K562 (cell line): Measurements from ENCODE around the gene TSSK1B. TPM values are rescaled to one million over a fixed set of nuclear protein-coding genes. Genes with fewer than 3 reads are reported as not detected.

Experiments
- ATAC-seq: fragments of 200-7000 bp; cut with Tn5 transposase; 3 replicates; pipeline ENCODE4 v1.9.1; 2020; ENCODE audit warnings: moderate library complexity
- BruUV-seq: library from RNA; stranded (reverse); fragments of 400-500 nt; replicated peaks from 2 replicates; lab custom pipeline; 2021; lab: Mats Ljungman, UMichigan
- CTCF ChIA-PET: fragments of 300-600 bp; formaldehyde crosslinking; extraction: SDS; loops from one replicate; lab custom pipeline; 2021; ENCODE audit warnings: low intra/inter-chr PET ratio; lab: Yijun Ruan, JAX
- POLR2A ChIA-PET: fragments of 300-600, 350-650 bp; sonication (Branson Sonifier 250); formaldehyde crosslinking; extraction: SDS; loops from one replicate; lab custom pipeline; 2021; ENCODE audit warnings: antibody characterized with exemption, inconsistent platforms; lab: Yijun Ruan, JAX
- DNase-seq, 4 experiments: peaks; one replicate each; pipeline versions ENCODE4 v3.0.0 to v3.0.0-alpha.2; 2011 to 2018; ENCODE audit warnings: low spot score in 3 of 4, mixed read lengths in 3 of 4; ENCODE audit errors: extremely low read depth in 1 of 4
- FAIRE-seq: peaks from 2 replicates; lab custom pipeline; 2011; peaks lifted over from hg19 to GRCh38; lab: Jason Lieb, UNC
- H2AFZ ChIP-seq: 2 replicates; pipeline ENCODE4 v1.6.0; 2011; ENCODE audit warnings: low read depth, low read length, control low read depth, inconsistent platforms
- H3K27ac ChIP-seq: fragments of 200-600 bp; 3 replicates; pipeline ENCODE4 v1.8.0; 2011; ENCODE audit warnings: low read depth, mild to moderate bottlenecking, control low read depth, inconsistent platforms, low read length, moderate library complexity, mixed read lengths; ENCODE audit errors: extremely low read depth
- H3K27me3 ChIP-seq, 2 experiments: fragments of 300-600 bp in 1 of 2; 2 replicates in 1 of 2; 3 replicates in 1 of 2; pipeline versions ENCODE4 v1.6.0 to v1.8.0; 2011; ENCODE audit warnings: inconsistent platforms in 2 of 2, low read length in 2 of 2, mild to moderate bottlenecking in 1 of 2, mixed read lengths in 1 of 2, moderate library complexity in 1 of 2; ENCODE audit not compliant: control insufficient read depth in 2 of 2, insufficient read depth in 2 of 2
- H3K36me3 ChIP-seq: fragments of 300-600 bp; 3 replicates; pipeline ENCODE4 v1.8.0; 2011; ENCODE audit warnings: mild to moderate bottlenecking, low read length, inconsistent platforms; ENCODE audit not compliant: control insufficient read depth, insufficient read depth
- H3K4me1 ChIP-seq, 2 experiments: fragments of 200-600 bp in 1 of 2; replicated peaks in 1 of 2; 2 replicates in 1 of 2; 3 replicates in 1 of 2; pipeline versions ENCODE4 v1.5.1 to v1.8.0; 2011; ENCODE audit warnings: inconsistent platforms in 2 of 2, low read length in 2 of 2, mild to moderate bottlenecking in 1 of 2, mixed read lengths in 1 of 2, moderate library complexity in 1 of 2; ENCODE audit not compliant: control insufficient read depth in 2 of 2, insufficient read depth in 2 of 2
- H3K4me2 ChIP-seq: 2 replicates; pipeline ENCODE4 v1.6.1; 2011; ENCODE audit warnings: low read length, control low read depth, inconsistent platforms, mixed read lengths; ENCODE audit not compliant: insufficient read depth
- H3K4me3 ChIP-seq: fragments of 200-600 bp; sonication (generic), shearing (Covaris generic); 2 replicates; pipeline ENCODE4 v1.5.1; 2016; ENCODE audit warnings: control low read depth, inconsistent platforms
- H3K79me2 ChIP-seq: fragments of 200-600 bp; 3 replicates; pipeline ENCODE4 v1.8.0; 2011; ENCODE audit warnings: low read length, inconsistent platforms; ENCODE audit not compliant: control insufficient read depth, insufficient read depth
- H3K9ac ChIP-seq, 2 experiments: 2 replicates each; pipeline versions ENCODE4 v1.6.0 to v1.6.1; 2011; ENCODE audit warnings: low read depth in 2 of 2, low read length in 2 of 2, control low read depth in 1 of 2, inconsistent platforms in 1 of 2, mild to moderate bottlenecking in 1 of 2, mixed read lengths in 1 of 2; ENCODE audit not compliant: insufficient read depth in 1 of 2
- H3K9me1 ChIP-seq: one replicate; pipeline ENCODE4 v1.6.0; 2011; ENCODE audit warnings: inconsistent platforms, mild to moderate bottlenecking, low read length, moderate library complexity; ENCODE audit not compliant: control insufficient read depth, insufficient read depth
- H3K9me3 ChIP-seq: replicated peaks from 2 replicates; pipeline ENCODE4 v1.5.1; 2011; ENCODE audit warnings: low read depth, low read length, inconsistent platforms; ENCODE audit not compliant: control insufficient read depth, insufficient read depth
- H4K20me1 ChIP-seq: replicated peaks from 2 replicates; pipeline ENCODE4 v1.6.1; 2011; ENCODE audit warnings: low read length, inconsistent platforms, mixed read lengths; ENCODE audit not compliant: control insufficient read depth, insufficient read depth
- CBFA2T3 ChIP-seq: fragments of 450-650 bp; IDR thresholded peaks from 2 replicates; pipeline ENCODE4 v1.6.1; 2017
- EP300 ChIP-seq: IDR thresholded peaks from 2 replicates; pipeline ENCODE4 v1.6.1; 2012; ENCODE audit warnings: low read length, improper control_type of control experiment
- GATAD2B ChIP-seq: fragments of 450-650 bp; IDR thresholded peaks from 2 replicates; pipeline ENCODE4 v1.6.1; 2017; ENCODE audit warnings: mild to moderate bottlenecking, borderline replicate concordance
- HLTF ChIP-seq: fragments of 450-650 bp; IDR thresholded peaks from 2 replicates; pipeline ENCODE4 v1.6.1; 2016
- MEIS2 ChIP-seq: fragments of 450-650 bp; IDR thresholded peaks from 2 replicates; pipeline ENCODE4 v1.6.1; 2014; ENCODE audit warnings: mild to moderate bottlenecking; ENCODE audit not compliant: partially characterized antibody
- MTA2 ChIP-seq: fragments of 450-650 bp; IDR thresholded peaks from 2 replicates; pipeline ENCODE4 v1.6.1; 2016; ENCODE audit warnings: low read depth
- NCOA1 ChIP-seq: fragments of 450-650 bp; IDR thresholded peaks from 2 replicates; pipeline ENCODE4 v1.6.1; 2016; ENCODE audit warnings: low read depth
- PHB2 ChIP-seq: fragments of 450-650 bp; IDR thresholded peaks from 2 replicates; pipeline ENCODE4 v1.6.1; 2017; ENCODE audit warnings: low read depth
- PML ChIP-seq: IDR thresholded peaks from 2 replicates; pipeline ENCODE4 v1.6.1; 2012; ENCODE audit warnings: low read length, inconsistent platforms
- PURB ChIP-seq: sonication (generic); formaldehyde crosslinking; IDR thresholded peaks from 2 replicates; pipeline ENCODE4 v1.9.0; 2021; ENCODE audit warnings: low read depth, mild to moderate bottlenecking, missing genetic modification reagents
- SMARCE1 ChIP-seq: fragments of 450-650 bp; IDR thresholded peaks from 2 replicates; pipeline ENCODE4 v1.7.1; 2016; ENCODE audit warnings: mild to moderate bottlenecking
- SOX6 ChIP-seq: fragments of 450-650 bp; IDR thresholded peaks from 2 replicates; pipeline ENCODE4 v1.6.1; 2014; ENCODE audit warnings: mild to moderate bottlenecking
- TCF3 ChIP-seq: sonication (generic); formaldehyde crosslinking; IDR thresholded peaks from 2 replicates; pipeline ENCODE4 v1.4.0; 2020; ENCODE audit warnings: mild to moderate bottlenecking, missing genetic modification reagents
- TRIM24 ChIP-seq, 2 experiments: fragments of 450-650 bp; IDR thresholded peaks; 2 replicates each; pipeline ENCODE4 v1.6.1; 2016
- YBX1 ChIP-seq: fragments of 450-650 bp; IDR thresholded peaks from 2 replicates; pipeline ENCODE4 v1.7.1; 2016; ENCODE audit warnings: mild to moderate bottlenecking
- WGBS: fragments of 100-300 bp; shearing (Covaris generic); methylation state at CpG from one replicate; pipeline ENCODE4 v1.1.6; 2016; ENCODE audit warnings: low coverage, mixed read lengths; ENCODE audit not compliant: insufficient coverage; ENCODE audit errors: missing lambda C conversion rate; 5-methylcytosine and 5-hydroxymethylcytosine counted together
- in situ Hi-C: fragments of 300-500 bp; cut with MboI; formaldehyde crosslinking; loops from 4 replicates; pipeline ENCODE4 v1.15.0; 2018; ENCODE audit warnings: inconsistent platforms, mixed read lengths
- intact Hi-C: fragments of 100-400 bp; cut with micrococcal nuclease; formaldehyde crosslinking; loops from 2 replicates; pipeline ENCODE4 v1.14.2; 2022
- polyA plus RNA-seq, 8 experiments: library from polyadenylated mRNA; depleted of rRNA in 4 of 8; stranded (reverse) in 5 of 8; unstranded in 3 of 8; fragments of >200 nt; fragmentation: Nextera tagmentation in 2 of 8; fragmentation: Illumina TruSeq in 1 of 8; extraction: Ambion mirVana in 2 of 8; extraction: Trizol in 1 of 8; gene quantifications; 2 replicates each; pipeline versions ENCODE4 v1.2.1 to v1.2.3, GENCODE V29; 2011 to 2014; ENCODE audit warnings: inconsistent platforms in 1 of 8, missing spikeins in 1 of 8
- total RNA-seq, 7 experiments: library from RNA; depleted of rRNA in 6 of 7; stranded (reverse); fragments of >200 nt in 6 of 7; fragmentation: Illumina TruSeq in 2 of 7; extraction: Trizol in 2 of 7; gene quantifications; 2 replicates each; pipeline versions ENCODE4 v1.2.1 to v1.2.3, GENCODE V29; 2011 to 2021; ENCODE audit warnings: low replicate concordance in 1 of 7
- TF ChIP-seq, protein P1 (sequence below), 2 experiments: IDR thresholded peaks; 2 replicates each; pipeline ENCODE4 v1.6.1; 2011; ENCODE audit warnings: borderline replicate concordance in 1 of 2, control low read depth in 1 of 2, low read depth in 1 of 2, low read length in 1 of 2, mild to moderate bottlenecking in 1 of 2, mixed read lengths in 1 of 2, moderate library complexity in 1 of 2; ENCODE audit not compliant: insufficient read depth in 1 of 2, insufficient read length in 1 of 2, poor library complexity in 1 of 2, severe bottlenecking in 1 of 2; ENCODE audit errors: extremely low read depth in 1 of 2
- TF ChIP-seq, protein P2 (sequence below): fragments of 450-650 bp; IDR thresholded peaks from 2 replicates; pipeline ENCODE4 v1.6.1; 2016
- TF ChIP-seq, protein P3 (sequence below), 2 experiments: fragments of 450-650 bp; IDR thresholded peaks; 2 replicates each; pipeline ENCODE4 v1.6.1; 2018; ENCODE audit warnings: mild to moderate bottlenecking in 2 of 2, low read depth in 1 of 2; ENCODE audit not compliant: partially characterized antibody in 2 of 2

Gene TSSK1B
- total and polyA plus RNA-seq, 9 of the 15 experiments (the other 6 are each of a cell fraction or from before 2014, with no cell fraction given) = not detected

DNA sequence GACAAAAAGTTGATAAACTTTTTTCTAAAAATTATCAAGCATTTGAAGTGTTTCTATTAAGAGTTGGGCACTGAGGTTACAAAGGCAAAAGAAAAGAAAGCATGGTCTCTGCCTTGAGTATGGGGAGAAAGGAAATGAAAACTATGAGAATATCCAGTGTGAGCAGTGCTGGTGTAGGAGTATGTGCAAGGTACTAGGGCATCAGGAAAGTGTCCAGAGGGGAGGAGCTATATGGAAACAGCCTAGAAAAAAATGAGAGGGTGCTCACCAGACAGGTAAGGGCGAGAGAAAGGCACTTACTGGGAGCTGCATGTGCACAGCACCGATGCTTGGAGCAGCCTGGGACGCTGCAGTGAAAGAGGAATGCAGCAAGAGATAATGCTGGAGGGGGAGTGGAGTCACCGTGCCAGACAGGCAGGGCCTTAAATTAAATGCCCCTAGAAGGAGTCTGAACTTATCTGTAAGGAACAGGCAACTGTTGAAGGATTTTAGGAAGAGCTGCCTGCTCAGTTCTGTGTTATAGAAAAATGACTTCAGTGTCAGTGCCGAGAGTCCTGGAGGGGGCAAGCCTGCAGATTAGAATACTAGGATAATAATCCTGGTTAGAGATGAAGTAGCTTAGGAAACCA, 39.4 kb upstream of the TSSK1B start:
- H3K9me1 ChIP-seq = no peaks in the 10 kb centered on the region
- peak; percentile 88 for FAIRE-seq
- ChIA-PET POLR2A (interaction anchor here (0.7 to 1.0 kb wide), 3 partner anchors 16 to 44 kb away, joined by 3 to 5 read pairs (median 3); partner anchors contain the start of gene YTHDC2), CTCF (no interaction called here)
- peaks cover 2% of the 10 kb centered on the region; the same call in 1 of the 2 replicates for H3K9me3 ChIP-seq
- 0% methylated on average over 5 of the region's 5 CpGs for WGBS
- peak overlapping the region; percentile 27; the same call in 1 of the 2 replicates for H2AFZ ChIP-seq
- H3K36me3 ChIP-seq = no peaks in the 10 kb centered on the region
- intact Hi-C loops = no loop called here
- no peaks in the 10 kb centered on the region for H3K79me2 ChIP-seq
- peak in 2 of 4 experiments; percentile 79 to 83 for DNase-seq
- no peak overlapping the region for H3K9ac ChIP-seq
- no peaks in the 10 kb centered on the region; a peak in 2 of 5 replicates for H3K4me1 ChIP-seq
- no TSS peak for BruUV-seq
- in situ Hi-C loops = no loop called here
- no peaks in the 10 kb centered on the region for H3K27me3 ChIP-seq
- H4K20me1 ChIP-seq = no peaks in the 10 kb centered on the region
- H3K27ac ChIP-seq = no peak overlapping the region
- no peak overlapping the region for H3K4me3 ChIP-seq
- 0 out of 2 replicates have a peak overlapping the region, but pooled peaks have one; percentile 46 for H3K4me2 ChIP-seq
- peak; percentile 99 for ATAC-seq
- TF ChIP-seq NCOA1 = peak; percentile 36; the same call in 1 of the 2 replicates
- peak; percentile 67; the same call in 1 of the 2 replicates for TF ChIP-seq EP300
- peak; percentile 74 for TF ChIP-seq SMARCE1
- TF ChIP-seq HLTF = no peak
- TF ChIP-seq YBX1 = no peak
- TF ChIP-seq, protein P1, sequence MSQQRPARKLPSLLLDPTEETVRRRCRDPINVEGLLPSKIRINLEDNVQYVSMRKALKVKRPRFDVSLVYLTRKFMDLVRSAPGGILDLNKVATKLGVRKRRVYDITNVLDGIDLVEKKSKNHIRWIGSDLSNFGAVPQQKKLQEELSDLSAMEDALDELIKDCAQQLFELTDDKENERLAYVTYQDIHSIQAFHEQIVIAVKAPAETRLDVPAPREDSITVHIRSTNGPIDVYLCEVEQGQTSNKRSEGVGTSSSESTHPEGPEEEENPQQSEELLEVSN (IDR thresholded peaks at IDR 0.05; ENCODE audit: borderline replicate concordance in 1 of 2, extremely low read depth in 1 of 2, insufficient read depth in 1 of 2, insufficient read length in 1 of 2, low read depth in 1 of 2, low read length in 1 of 2, poor library complexity in 1 of 2, severe bottlenecking in 1 of 2) = peak in 1 of 2 experiments; percentile 12
- TF ChIP-seq, protein P2, sequence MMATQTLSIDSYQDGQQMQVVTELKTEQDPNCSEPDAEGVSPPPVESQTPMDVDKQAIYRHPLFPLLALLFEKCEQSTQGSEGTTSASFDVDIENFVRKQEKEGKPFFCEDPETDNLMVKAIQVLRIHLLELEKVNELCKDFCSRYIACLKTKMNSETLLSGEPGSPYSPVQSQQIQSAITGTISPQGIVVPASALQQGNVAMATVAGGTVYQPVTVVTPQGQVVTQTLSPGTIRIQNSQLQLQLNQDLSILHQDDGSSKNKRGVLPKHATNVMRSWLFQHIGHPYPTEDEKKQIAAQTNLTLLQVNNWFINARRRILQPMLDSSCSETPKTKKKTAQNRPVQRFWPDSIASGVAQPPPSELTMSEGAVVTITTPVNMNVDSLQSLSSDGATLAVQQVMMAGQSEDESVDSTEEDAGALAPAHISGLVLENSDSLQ = peak; percentile 51; the same call in 1 of the 2 replicates
- TF ChIP-seq, protein P3, sequence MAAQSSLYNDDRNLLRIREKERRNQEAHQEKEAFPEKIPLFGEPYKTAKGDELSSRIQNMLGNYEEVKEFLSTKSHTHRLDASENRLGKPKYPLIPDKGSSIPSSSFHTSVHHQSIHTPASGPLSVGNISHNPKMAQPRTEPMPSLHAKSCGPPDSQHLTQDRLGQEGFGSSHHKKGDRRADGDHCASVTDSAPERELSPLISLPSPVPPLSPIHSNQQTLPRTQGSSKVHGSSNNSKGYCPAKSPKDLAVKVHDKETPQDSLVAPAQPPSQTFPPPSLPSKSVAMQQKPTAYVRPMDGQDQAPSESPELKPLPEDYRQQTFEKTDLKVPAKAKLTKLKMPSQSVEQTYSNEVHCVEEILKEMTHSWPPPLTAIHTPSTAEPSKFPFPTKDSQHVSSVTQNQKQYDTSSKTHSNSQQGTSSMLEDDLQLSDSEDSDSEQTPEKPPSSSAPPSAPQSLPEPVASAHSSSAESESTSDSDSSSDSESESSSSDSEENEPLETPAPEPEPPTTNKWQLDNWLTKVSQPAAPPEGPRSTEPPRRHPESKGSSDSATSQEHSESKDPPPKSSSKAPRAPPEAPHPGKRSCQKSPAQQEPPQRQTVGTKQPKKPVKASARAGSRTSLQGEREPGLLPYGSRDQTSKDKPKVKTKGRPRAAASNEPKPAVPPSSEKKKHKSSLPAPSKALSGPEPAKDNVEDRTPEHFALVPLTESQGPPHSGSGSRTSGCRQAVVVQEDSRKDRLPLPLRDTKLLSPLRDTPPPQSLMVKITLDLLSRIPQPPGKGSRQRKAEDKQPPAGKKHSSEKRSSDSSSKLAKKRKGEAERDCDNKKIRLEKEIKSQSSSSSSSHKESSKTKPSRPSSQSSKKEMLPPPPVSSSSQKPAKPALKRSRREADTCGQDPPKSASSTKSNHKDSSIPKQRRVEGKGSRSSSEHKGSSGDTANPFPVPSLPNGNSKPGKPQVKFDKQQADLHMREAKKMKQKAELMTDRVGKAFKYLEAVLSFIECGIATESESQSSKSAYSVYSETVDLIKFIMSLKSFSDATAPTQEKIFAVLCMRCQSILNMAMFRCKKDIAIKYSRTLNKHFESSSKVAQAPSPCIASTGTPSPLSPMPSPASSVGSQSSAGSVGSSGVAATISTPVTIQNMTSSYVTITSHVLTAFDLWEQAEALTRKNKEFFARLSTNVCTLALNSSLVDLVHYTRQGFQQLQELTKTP (IDR thresholded peaks at IDR 0.05; ENCODE audit: low read depth in 1 of 2, partially characterized antibody in 2 of 2) = no peak
- TF ChIP-seq TCF3 (CRISPR knock-in tag) = peak; percentile 76
- peak; percentile 81 for TF ChIP-seq MTA2
- TF ChIP-seq PML = peak; percentile 44; the same call in 1 of the 2 replicates
- TF ChIP-seq SOX6 = peak; percentile 36; the same call in 1 of the 2 replicates
- peak; percentile 77 to 84 for TF ChIP-seq TRIM24 (IDR thresholded peaks at IDR 0.05)
- TF ChIP-seq PURB (CRISPR knock-in tag) = no peak
- peak; percentile 37; the same call in 1 of the 2 replicates for TF ChIP-seq PHB2
- 0 out of 2 replicates have a peak, but pooled peaks have one; percentile 13 for TF ChIP-seq GATAD2B
- TF ChIP-seq CBFA2T3 = peak; percentile 96
- peak; percentile 88 for TF ChIP-seq MEIS2
